Fibroblast of skin of left quadriceps (primary cell): ENCODE data around the gene MED8.

ENCODE experiments used
- DNase-seq, 2 experiments: peaks; one replicate each; pipeline ENCODE4 v3.0.0-alpha.2; 2013; ENCODE audit warnings: low read depth in 2 of 2

The MED8 gene

GRCh38 chr1:43358746-43359693, 30.6 kb downstream of the MED8 start, which contains the start of gene CDC20:
CDC20 (plus strand) TSS chr1:43358981; CDS start chr1:43359216, 235 bp downstream.
- DNase-seq = peak; percentile 89 to 90

- no peak for DNase-seq
These were observed 31.4 kb downstream of the MED8 start for GRCh38 chr1:43358121-43358745.

GRCh38 chr1:43357251-43357650, 32.3 kb downstream of the MED8 start:
- DNase-seq = no peak

- DNase-seq = no peak
These were observed 34.7 kb downstream of the MED8 start for GRCh38 chr1:43354936-43355335.

- no peak for DNase-seq
These were observed 35.1 kb downstream of the MED8 start for GRCh38 chr1:43354471-43354870.

- DNase-seq = no peak
These were observed 36.7 kb downstream of the MED8 start for GRCh38 chr1:43352881-43353280.

- DNase-seq = no peak
These were observed 37.3 kb downstream of the MED8 start for GRCh38 chr1:43352351-43352705.

- no peak for DNase-seq
These were observed 37.9 kb downstream of the MED8 start for GRCh38 chr1:43351421-43352350.

GRCh38 chr1:43350976-43351375, 38.6 kb downstream of the MED8 start:
- DNase-seq = no peak

- peak; percentile 58 to 65 for DNase-seq
These were observed 39.9 kb downstream of the MED8 start for GRCh38 chr1:43349594-43350306.

GRCh38 chr1:43348809-43349593, 40.6 kb downstream of the MED8 start:
- no peak for DNase-seq

GRCh38 chr1:43348343-43348808, 41.2 kb downstream of the MED8 start:
- no peak for DNase-seq

- no peak for DNase-seq
These were observed 43.0 kb downstream of the MED8 start for GRCh38 chr1:43346636-43347035.

- DNase-seq = no peak
These were observed 44.5 kb downstream of the MED8 start for GRCh38 chr1:43345120-43345519.

- no peak for DNase-seq
These were observed 45.2 kb downstream of the MED8 start for GRCh38 chr1:43344267-43344850.

- DNase-seq = no peak
These were observed 49.0 kb downstream of the MED8 start for GRCh38 chr1:43340559-43340958.

GRCh38 chr1:43339584-43340232, 49.9 kb downstream of the MED8 start:
- no peak for DNase-seq

- no peak for DNase-seq
These were observed 51.6 kb downstream of the MED8 start for GRCh38 chr1:43338001-43338400.

GRCh38 chr1:43337588-43337987, 52.0 kb downstream of the MED8 start, which contains the start of gene MPL:
MPL (plus strand) TSS chr1:43337818; CDS start chr1:43337849, 31 bp downstream.
- no peak for DNase-seq
